Left ventricle myocardium inferior (tissue), 1 donor: ENCODE data around the gene NTN4. TPM values are rescaled to one million over a fixed set of nuclear protein-coding genes. Genes with fewer than 3 reads are reported as not detected.
"Not testable (repeated sequence)": the region's sequence is repeated elsewhere in the genome, so short reads cannot be mapped to it uniquely, and the experiment has no call there.

Source experiments
- DNase-seq: peaks from one replicate; pipeline ENCODE4 v3.0.0-alpha.2; 2020
- H3K27ac ChIP-seq: fragments of 200-600 bp; replicated peaks from 2 replicates; pipeline ENCODE4 v1.8.0; 2021
- H3K27me3 ChIP-seq: fragments of 200-600 bp; 2 replicates; pipeline ENCODE4 v1.8.0; 2021; ENCODE audit warnings: low read depth
- H3K36me3 ChIP-seq: fragments of 200-600 bp; 2 replicates; pipeline ENCODE4 v1.8.0; 2021
- H3K4me1 ChIP-seq: fragments of 200-600 bp; 2 replicates; pipeline ENCODE4 v1.8.0; 2021
- H3K4me3 ChIP-seq: fragments of 200-600 bp; 2 replicates; pipeline ENCODE4 v1.8.0; 2021; ENCODE audit warnings: mild to moderate bottlenecking, moderate library complexity
- H3K9me3 ChIP-seq: fragments of 200-600 bp; replicated peaks from 2 replicates; pipeline ENCODE4 v1.8.0; 2021
- CTCF ChIP-seq: fragments of 200-600 bp; IDR thresholded peaks from 2 replicates; pipeline ENCODE4 v1.8.0; 2021; ENCODE audit warnings: antibody characterized with exemption, mild to moderate bottlenecking, borderline replicate concordance
- intact Hi-C: fragments of 100-400 bp; cut with micrococcal nuclease; formaldehyde crosslinking; loops from one replicate; pipeline ENCODE4 v1.11.0; 2022
- total RNA-seq: library from RNA; stranded (reverse); fragmentation: NEBNext Ultra II Directional; extraction: Animal tissue kit (Norgen Biotek cat#: 25700); gene quantifications from one replicate; pipeline ENCODE4 v1.2.1, GENCODE V29; 2021
- donor health status: DM: no; HTN: yes; CAD: no; lungs with severe emphysema.

The NTN4 gene
- total RNA-seq, 1 donor from 2014 or later: 76.8 TPM

- H3K4me3 ChIP-seq: peak overlapping the region; percentile 48
Observed at GRCh38 chr12:95756362-95756761, 34.2 kb downstream of the NTN4 start.

GRCh38 chr12:95755261-95755865 lies 35.2 kb downstream of the NTN4 start:
- peaks cover 16% of the 10 kb centered on the region for H3K9me3 ChIP-seq
- no peaks in the 10 kb centered on the region for H3K27me3 ChIP-seq
- no peak for TF ChIP-seq CTCF
- no peak for DNase-seq
- intact Hi-C loops: no loop called here
- peaks cover 32% of the 10 kb centered on the region for H3K4me1 ChIP-seq
- H3K27ac ChIP-seq: peak overlapping the region; percentile 77
- no peaks in the 10 kb centered on the region for H3K36me3 ChIP-seq
- H3K4me3 ChIP-seq: peak overlapping the region; percentile 48

More at GRCh38 chr12:95756362-95756761, 34.2 kb downstream of the NTN4 start:
- Histone ChIP-seq H3K27ac (peak overlapping the region; percentile 77), H3K4me1 (peaks cover 32% of the 10 kb centered on the region), H3K9me3 (peaks cover 16% of the 10 kb centered on the region), H3K27me3 (no peaks in the 10 kb centered on the region), H3K36me3 (no peaks in the 10 kb centered on the region)
- intact Hi-C loops: no loop called here
- no peak for TF ChIP-seq CTCF
- DNase-seq: no peak

GRCh38 chr12:95746062-95746461 lies 44.5 kb downstream of the NTN4 start:
- H3K9me3 ChIP-seq: peaks cover 15% of the 10 kb centered on the region
- DNase-seq, H3K27ac ChIP-seq, intact Hi-C loops, H3K27me3 ChIP-seq, H3K4me3 ChIP-seq: not testable (repeated sequence)
- peaks cover 19% of the 10 kb centered on the region for H3K36me3 ChIP-seq
- peaks cover 25% of the 10 kb centered on the region for H3K4me1 ChIP-seq

- DNase-seq: no peak
- Histone ChIP-seq H3K36me3 (peaks cover 21% of the 10 kb centered on the region), H3K4me3 (no peak overlapping the region), H3K27ac (peak overlapping the region; percentile 96), H3K9me3 (peaks cover 15% of the 10 kb centered on the region), H3K27me3 (no peaks in the 10 kb centered on the region), H3K4me1 (peaks cover 58% of the 10 kb centered on the region)
- intact Hi-C loops: no loop called here
- TF ChIP-seq CTCF: no peak
Observed at GRCh38 chr12:95742586-95742985, 48.0 kb downstream of the NTN4 start.

GRCh38 chr12:95741635-95742034 lies 48.9 kb downstream of the NTN4 start:
- intact Hi-C loops: no loop called here
- Histone ChIP-seq H3K4me3 (no peak overlapping the region), H3K4me1 (peaks cover 68% of the 10 kb centered on the region), H3K27ac (peak overlapping the region; percentile 96), H3K36me3 (peaks cover 18% of the 10 kb centered on the region), H3K27me3 (no peaks in the 10 kb centered on the region), H3K9me3 (peaks cover 15% of the 10 kb centered on the region)
- DNase-seq: no peak
- TF ChIP-seq CTCF: no peak

- DNase-seq: no peak
- Histone ChIP-seq H3K36me3 (peaks cover 15% of the 10 kb centered on the region), H3K27me3 (no peaks in the 10 kb centered on the region), H3K9me3 (peaks cover 12% of the 10 kb centered on the region), H3K4me3 (no peak overlapping the region), H3K27ac (peak overlapping the region; percentile 96), H3K4me1 (peaks cover 75% of the 10 kb centered on the region)
- no peak for TF ChIP-seq CTCF
- intact Hi-C loops: no loop called here
Observed at GRCh38 chr12:95740751-95741150, 49.8 kb downstream of the NTN4 start.
